LNCAP (cell line): ENCODE results near the gene OSBPL1A.

Experiments used
- TF ChIP-seq, protein P1 (sequence below): fragments of 450-650 bp; IDR thresholded peaks from 2 replicates; pipeline ENCODE4 v1.5.1; 2017; ENCODE audit warnings: mild to moderate bottlenecking

The OSBPL1A gene

DNA sequence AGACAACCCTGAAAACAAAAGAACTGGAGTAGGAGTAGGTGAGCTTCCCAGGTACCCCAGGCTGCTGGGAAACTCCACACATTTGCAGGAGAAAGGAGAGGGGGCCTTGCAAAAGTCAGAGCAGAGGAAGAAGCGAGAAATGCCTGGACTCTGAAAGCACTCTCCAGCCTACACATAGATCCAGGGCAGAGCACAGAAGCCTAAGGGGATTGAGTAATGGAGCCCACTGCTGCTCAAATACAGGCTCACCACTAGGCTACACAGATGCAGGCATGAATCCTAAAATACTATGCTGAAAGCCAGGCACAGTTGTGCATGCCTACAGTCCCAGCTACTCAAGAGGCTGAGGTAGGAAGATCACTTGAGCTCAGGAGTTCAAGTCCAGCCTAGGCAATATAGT is 33.4 kb downstream of the OSBPL1A start:
- TF ChIP-seq, protein P1, sequence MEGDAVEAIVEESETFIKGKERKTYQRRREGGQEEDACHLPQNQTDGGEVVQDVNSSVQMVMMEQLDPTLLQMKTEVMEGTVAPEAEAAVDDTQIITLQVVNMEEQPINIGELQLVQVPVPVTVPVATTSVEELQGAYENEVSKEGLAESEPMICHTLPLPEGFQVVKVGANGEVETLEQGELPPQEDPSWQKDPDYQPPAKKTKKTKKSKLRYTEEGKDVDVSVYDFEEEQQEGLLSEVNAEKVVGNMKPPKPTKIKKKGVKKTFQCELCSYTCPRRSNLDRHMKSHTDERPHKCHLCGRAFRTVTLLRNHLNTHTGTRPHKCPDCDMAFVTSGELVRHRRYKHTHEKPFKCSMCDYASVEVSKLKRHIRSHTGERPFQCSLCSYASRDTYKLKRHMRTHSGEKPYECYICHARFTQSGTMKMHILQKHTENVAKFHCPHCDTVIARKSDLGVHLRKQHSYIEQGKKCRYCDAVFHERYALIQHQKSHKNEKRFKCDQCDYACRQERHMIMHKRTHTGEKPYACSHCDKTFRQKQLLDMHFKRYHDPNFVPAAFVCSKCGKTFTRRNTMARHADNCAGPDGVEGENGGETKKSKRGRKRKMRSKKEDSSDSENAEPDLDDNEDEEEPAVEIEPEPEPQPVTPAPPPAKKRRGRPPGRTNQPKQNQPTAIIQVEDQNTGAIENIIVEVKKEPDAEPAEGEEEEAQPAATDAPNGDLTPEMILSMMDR, result no peak

DNA sequence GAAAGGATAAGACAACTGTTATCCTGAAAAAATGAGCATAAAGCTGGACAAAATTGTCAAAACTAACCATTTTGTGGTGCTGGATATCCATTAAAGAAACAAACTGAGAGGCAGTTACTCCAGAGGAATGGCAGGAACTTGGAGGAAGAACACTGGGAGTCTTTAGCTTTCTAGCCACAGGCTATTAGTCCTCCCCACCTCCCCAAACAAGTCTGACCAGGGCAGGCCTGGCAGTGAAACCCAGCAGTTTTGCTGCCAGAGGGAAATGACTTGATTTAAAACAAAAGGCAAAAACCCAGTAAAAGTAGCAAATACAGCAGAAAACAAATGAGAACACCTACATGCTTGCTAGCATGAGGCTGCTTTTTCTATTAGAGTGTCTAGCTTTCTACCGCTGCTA is 34.9 kb downstream of the OSBPL1A start:
- TF ChIP-seq, protein P1, result no peak

DNA sequence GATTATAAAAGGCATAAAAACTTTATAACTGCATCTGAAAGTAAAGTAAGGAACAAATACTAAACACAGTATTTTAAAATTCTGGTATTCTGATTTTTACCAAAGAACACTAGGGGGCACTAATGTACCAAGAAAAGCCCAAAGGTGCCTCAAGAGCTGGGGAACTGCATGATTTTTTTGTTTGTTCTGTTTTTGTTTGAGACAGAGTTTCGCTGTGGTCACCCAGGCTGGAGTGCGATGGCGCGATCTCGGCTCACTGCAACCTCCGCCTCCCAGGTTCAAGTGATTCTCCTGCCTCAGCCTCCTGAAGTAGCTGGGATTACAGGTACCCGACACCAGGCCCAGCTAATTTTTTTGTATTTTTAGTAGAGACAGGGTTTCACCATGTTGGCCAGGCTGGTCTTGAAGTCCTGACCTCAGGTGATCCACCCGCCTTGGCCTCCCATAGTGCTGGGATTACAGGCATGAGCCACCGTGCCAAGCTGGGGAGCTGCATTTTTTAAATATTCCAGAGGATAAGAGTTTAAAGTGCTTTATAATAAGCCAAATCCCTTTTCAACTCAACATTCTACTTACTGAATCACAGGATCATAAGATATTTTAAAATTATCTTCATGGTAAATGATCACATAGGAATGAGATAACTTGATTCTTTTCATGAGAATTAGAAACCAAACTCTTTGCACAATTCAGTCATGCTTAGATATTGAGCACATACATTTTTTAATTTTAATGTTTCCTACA is 37.7 kb downstream of the OSBPL1A start:
- TF ChIP-seq, protein P1, result peak; percentile 63

DNA sequence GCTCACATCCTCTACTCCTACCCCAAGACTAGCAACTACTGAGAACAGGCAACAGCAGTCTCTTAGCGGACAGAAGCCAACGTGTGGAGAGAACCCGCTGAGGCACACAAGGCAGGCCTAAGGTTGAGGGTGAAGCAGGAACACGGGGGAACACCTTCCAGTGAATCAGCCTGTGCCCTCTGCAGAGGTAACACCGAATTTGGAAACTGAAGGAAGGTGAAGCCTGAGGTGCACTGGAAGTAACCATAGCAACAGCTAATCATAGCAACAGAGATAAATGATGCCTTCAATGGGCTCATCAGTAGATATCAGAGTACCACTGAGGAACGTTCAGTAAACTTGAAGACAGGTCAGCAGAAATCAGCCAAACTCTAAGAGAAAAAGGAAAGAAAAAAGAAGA is 43.3 kb downstream of the OSBPL1A start:
- TF ChIP-seq, protein P1, result no peak

DNA sequence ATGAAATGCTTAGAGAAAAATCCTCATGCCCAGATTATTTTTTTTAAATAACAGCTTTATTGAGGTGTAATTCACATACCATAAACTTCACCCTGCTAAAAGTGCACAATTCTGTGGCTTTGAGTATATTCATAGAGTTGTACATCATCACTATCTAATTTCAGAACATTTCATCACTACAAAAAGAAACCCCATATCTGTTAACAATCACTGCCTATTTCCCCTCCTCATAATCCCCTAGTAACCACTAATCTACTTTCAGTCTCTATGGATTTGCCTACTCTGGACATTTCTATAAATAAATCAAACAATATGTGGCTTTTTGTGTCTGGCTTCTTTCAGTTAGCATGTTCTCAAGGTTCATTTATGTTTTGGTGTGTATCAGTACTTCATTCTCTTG is 51.4 kb downstream of the OSBPL1A start:
- TF ChIP-seq, protein P1, result no peak

DNA sequence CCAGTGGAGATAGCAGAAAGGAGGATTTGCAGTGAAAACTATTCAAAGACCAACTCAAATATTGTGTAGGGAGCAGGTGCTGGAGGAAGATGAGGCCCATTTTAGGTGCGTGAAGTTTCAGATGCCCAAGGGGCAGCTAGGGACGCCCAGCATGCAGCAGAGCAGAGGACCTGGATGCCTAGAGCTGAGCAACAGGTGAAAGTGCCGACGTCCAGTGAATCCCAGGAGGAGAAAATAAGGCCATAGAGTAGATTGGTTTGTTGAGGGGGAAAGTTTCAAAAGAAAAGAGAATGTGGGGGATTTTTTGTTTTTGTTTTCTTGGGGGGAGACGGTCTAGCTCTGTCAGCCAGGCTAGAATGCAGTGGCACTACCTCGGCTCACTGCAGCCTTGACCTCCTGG is 53.1 kb downstream of the OSBPL1A start:
- TF ChIP-seq, protein P1, result no peak

DNA sequence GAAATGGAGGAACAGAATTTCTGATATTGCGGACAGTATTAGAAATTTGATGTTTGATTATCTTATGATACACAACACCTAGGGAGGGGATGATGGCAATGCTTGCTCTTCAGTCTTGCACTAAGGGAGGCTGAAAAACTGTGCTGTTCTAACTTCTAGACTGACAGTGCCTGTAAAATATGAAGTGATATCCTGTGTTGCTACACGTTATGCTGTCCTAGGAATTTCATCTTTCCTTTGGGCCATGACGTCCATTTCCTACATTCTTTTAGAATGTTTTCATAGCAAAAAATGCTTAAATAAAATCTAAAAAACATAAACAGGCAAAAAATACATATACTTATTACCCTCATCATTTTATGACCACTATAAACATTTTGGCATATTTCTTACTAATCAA is 55.3 kb downstream of the OSBPL1A start:
- TF ChIP-seq, protein P1, result no peak

DNA sequence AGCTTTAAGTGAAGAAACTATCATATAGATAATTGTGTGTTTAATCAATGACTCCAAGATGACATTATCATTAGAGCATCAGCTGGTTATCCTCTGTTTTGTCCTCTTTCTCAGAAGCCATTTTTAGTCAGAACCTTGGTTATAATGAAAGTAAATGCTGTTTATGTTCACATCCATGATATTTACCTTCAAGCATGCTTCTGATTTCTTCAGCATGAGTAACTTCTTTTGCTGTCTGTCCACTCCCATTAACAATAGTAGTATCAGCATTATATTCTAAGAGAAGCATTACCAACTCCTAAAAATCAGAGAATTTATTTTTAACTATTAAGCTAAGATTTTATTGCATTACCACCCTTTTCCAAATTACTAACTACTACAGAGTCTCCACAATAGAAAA is 56.3 kb downstream of the OSBPL1A start:
- TF ChIP-seq, protein P1, result no peak
